ENCODE measurements around the gene KLK10.

- TF ChIP-seq POLR2AphosphoS5 (IDR thresholded peaks at IDR 0.05; ENCODE audit: insufficient read depth, low read depth, low read length) (no peak), EZH2 (IDR thresholded peaks at IDR 0.05; ENCODE audit: borderline replicate concordance, low read depth, low read length, severe bottlenecking) (no peak), CTCF (IDR thresholded peaks at IDR 0.05; ENCODE audit: extremely low read depth in 1 of 2, insufficient read depth in 1 of 2, low read depth in 1 of 2, low read length in 2 of 2) (no peak), POLR2A (IDR thresholded peaks at IDR 0.05; ENCODE audit: low read depth, low read length) (no peak), MAX (IDR thresholded peaks at IDR 0.05; ENCODE audit: insufficient read depth, insufficient read length) (no peak), JUN (IDR thresholded peaks at IDR 0.05; ENCODE audit: borderline replicate concordance, insufficient read depth, insufficient read length, low read depth) (no peak), MYC (IDR thresholded peaks at IDR 0.05; ENCODE audit: low read depth, low read length) (no peak), FOS (IDR thresholded peaks at IDR 0.05; ENCODE audit: borderline replicate concordance, insufficient read depth, low read length) (no peak)
Measured at GRCh38 chr19:50998061-50998460, 21.4 kb downstream of the KLK10 start.

Measured in endothelial cell of umbilical vein (primary cell).